Kidney (tissue), 22 donors: ENCODE results near the gene KDM4C. TPM values are rescaled to one million over a fixed set of nuclear protein-coding genes. Genes with fewer than 3 reads are reported as not detected.

Experiments used
- DNase-seq, 5 donors: peaks; one replicate each; pipeline ENCODE4 v3.0.0-alpha.2; 2013 to 2020
- FAIRE-seq: peaks from 2 replicates; lab custom pipeline; 2012; peaks lifted over from hg19 to GRCh38; lab: Jason Lieb, UNC
- H3K27ac ChIP-seq, 2 donors: one replicate each; pipeline ENCODE4 v1.7.0; 2013; ENCODE audit warnings: low read depth in 2 of 2, low read length in 2 of 2, inconsistent platforms in 1 of 2
- H3K27me3 ChIP-seq: one replicate; pipeline ENCODE4 v1.7.1; 2013; ENCODE audit warnings: low read length, inconsistent platforms; ENCODE audit not compliant: control insufficient read depth, insufficient read depth
- H3K36me3 ChIP-seq, 3 donors: one replicate each; pipeline versions ENCODE4 v1.7.0 to v1.7.1; 2013; ENCODE audit warnings: low read length in 3 of 3, control low read depth in 1 of 3, inconsistent platforms in 1 of 3; ENCODE audit not compliant: insufficient read depth in 3 of 3, control insufficient read depth in 2 of 3
- H3K4me1 ChIP-seq, 3 donors: one replicate each; pipeline versions ENCODE4 v1.7.0 to v1.7.1; 2013; ENCODE audit warnings: low read length in 3 of 3, inconsistent platforms in 1 of 3, low read depth in 1 of 3; ENCODE audit not compliant: control insufficient read depth in 2 of 3, insufficient read depth in 2 of 3
- H3K4me3 ChIP-seq, 3 donors: one replicate each; pipeline versions ENCODE4 v1.7.0 to v1.8.1; 2013; ENCODE audit warnings: low read length in 3 of 3, control low read depth in 1 of 3, inconsistent platforms in 1 of 3
- H3K9ac ChIP-seq, 3 donors: one replicate each; pipeline versions ENCODE4 v1.7.0 to v1.7.1; 2013; ENCODE audit warnings: low read length in 3 of 3, control low read depth in 1 of 3, inconsistent platforms in 1 of 3
- H3K9me3 ChIP-seq, 3 donors: one replicate each; pipeline versions ENCODE4 v1.7.0 to v1.7.1; 2013; ENCODE audit warnings: low read length in 3 of 3, control low read depth in 1 of 3, inconsistent platforms in 1 of 3; ENCODE audit not compliant: control insufficient read depth in 2 of 3, insufficient read depth in 1 of 3
- intact Hi-C: fragments of 100-400 bp; cut with DNase I; formaldehyde crosslinking; loops from one replicate; pipeline ENCODE4 v1.11.1; 2022
- long read RNA-seq, 10 donors: library from polyadenylated mRNA in 1 of 10; unstranded in 1 of 10; transcript quantifications; one replicate each; pipeline ENCODE4 v2.0.0 and lab custom pipeline, GENCODE V29; 2021 to 2026
- polyA plus RNA-seq: library from polyadenylated mRNA; stranded (reverse); fragments of 350-450 nt; fragmentation: Illumina TruSeq; extraction: RNeasy Lipid Tissue Mini Kit (QIAGEN cat#74804); gene quantifications from one replicate; pipeline ENCODE4 v1.2.3, GENCODE V29; 2014; ENCODE audit warnings: low read depth, low replicate concordance; ENCODE audit not compliant: insufficient read depth
- total RNA-seq: library from RNA; stranded (reverse); fragmentation: NEBNext Ultra II Directional; extraction: Animal tissue kit (Norgen Biotek cat#: 25700); gene quantifications from one replicate; pipeline ENCODE4 v1.2.1, GENCODE V29; 2021
- TF ChIP-seq, protein P1 (sequence below): IDR thresholded peaks from 3 replicates; pipeline ENCODE4 v1.5.1; 2012; ENCODE audit warnings: mild to moderate bottlenecking, moderate library complexity, borderline replicate concordance; ENCODE audit not compliant: insufficient read depth; ENCODE audit errors: extremely low read depth
- donor health status: control.
- donor health status: control.
- donor health status: control.
- donor health status: control.
- donor health status: control.
- donor health status: DM: yes; HTN: yes; CAD: no.
- donor health status: Normal renal cell carcinoma (clear cell type).

KDM4C gene
- total RNA-seq (47.1 TPM), polyA plus RNA-seq (7.1 TPM)
- long read RNA-seq, donor 1, full-length matches to known transcripts = 1 of 1 reads
- long read RNA-seq, donor 1, partial matches to known transcripts = 0 of 1 reads
- long read RNA-seq, donor 1, other reads (novel, unspliced or antisense) = 0 of 1 reads
- long read RNA-seq, donor 2, full-length matches to known transcripts = 2 of 2 reads
- long read RNA-seq, donor 2, partial matches to known transcripts = 0 of 2 reads
- long read RNA-seq, donor 2, other reads (novel, unspliced or antisense) = 0 of 2 reads
- long read RNA-seq, donor 3, partial matches to known transcripts = 0 of 1 reads
- long read RNA-seq, donor 3, other reads (novel, unspliced or antisense) = 0 of 1 reads
- long read RNA-seq, donor 4, full-length matches to known transcripts = 1 of 1 reads
- long read RNA-seq, donor 4, partial matches to known transcripts = 0 of 1 reads
- long read RNA-seq, donor 4, other reads (novel, unspliced or antisense) = 0 of 1 reads
- long read RNA-seq, donor 5 = 0 reads
- long read RNA-seq, donor 6 = 0 reads
- long read RNA-seq, donor 7, full-length matches to known transcripts = 8 of 26 reads
- long read RNA-seq, donor 7, partial matches to known transcripts = 5 of 26 reads
- long read RNA-seq, donor 7, other reads (novel, unspliced or antisense) = 13 of 26 reads
- long read RNA-seq, donor 8 = 0 reads
- long read RNA-seq, donor 9, full-length matches to known transcripts = 1 of 1 reads
- long read RNA-seq, donor 9, partial matches to known transcripts = 0 of 1 reads
- long read RNA-seq, donor 9, other reads (novel, unspliced or antisense) = 0 of 1 reads
- long read RNA-seq, donor 10, partial matches to known transcripts = 0 of 1 reads
- long read RNA-seq, donor 10, other reads (novel, unspliced or antisense) = 0 of 1 reads

DNA sequence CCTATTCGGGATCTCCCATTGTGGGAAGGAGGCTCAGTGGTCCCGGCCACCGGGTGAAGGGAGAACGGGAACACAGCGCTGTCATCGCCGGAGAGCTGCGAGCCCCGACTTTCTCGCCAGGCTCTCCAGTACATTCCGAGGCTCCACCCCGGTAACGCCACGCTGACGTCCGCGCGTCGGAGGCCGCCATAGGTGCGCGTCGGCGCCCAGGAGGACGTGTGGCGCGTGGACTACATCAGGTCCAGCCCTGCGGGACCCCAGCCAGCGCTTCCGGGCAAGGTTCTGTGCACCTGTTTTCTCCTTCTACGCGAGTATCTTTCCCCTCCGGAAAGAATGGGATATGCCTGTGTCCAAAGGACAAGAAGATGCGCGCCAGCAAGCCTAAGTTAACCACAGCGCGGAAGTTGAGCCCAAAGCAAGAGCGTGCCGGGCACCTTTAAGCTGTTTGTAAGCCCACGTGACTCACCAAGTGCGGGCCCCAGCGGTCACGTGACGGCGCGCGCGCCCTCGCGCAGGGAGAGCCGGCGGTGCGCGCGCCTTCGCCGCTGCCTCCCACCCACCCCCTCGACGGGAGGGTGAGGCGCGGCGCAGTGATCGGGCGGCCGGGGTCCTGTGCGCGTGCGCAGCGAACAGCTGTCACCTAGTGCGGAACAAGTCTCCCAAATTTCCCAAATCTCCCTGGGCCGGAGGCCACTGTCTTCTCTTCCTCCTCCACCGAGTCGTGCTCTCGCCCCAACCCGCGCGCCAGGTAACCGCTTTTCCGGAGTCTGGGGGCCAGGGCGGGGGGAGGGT, at the start of gene KDM4C:
Gene KDM4C (plus strand): TSS at position 518 of the 792 bp plus-strand sequence. CDS start 35,016 bp downstream, outside the sequence.
- Histone ChIP-seq H3K27ac (peak within 1 kb of the TSS; percentile 99), H3K36me3 (no peaks in the 10 kb centered on the region), H3K4me1 (peaks cover 0 to 2% (median 0%) of the 10 kb centered on the region in 3 donors), H3K4me3 (peak within 1 kb of the TSS; percentile 92 to 97 (median 95)), H3K9ac (peak within 1 kb of the TSS; percentile 85 to 99 (median 96)), H3K27me3 (no peaks in the 10 kb centered on the region), H3K9me3 (no peaks in the 10 kb centered on the region)
- DNase-seq = peak; percentile 95 to 99 (median 97)
- TF ChIP-seq, protein P1, sequence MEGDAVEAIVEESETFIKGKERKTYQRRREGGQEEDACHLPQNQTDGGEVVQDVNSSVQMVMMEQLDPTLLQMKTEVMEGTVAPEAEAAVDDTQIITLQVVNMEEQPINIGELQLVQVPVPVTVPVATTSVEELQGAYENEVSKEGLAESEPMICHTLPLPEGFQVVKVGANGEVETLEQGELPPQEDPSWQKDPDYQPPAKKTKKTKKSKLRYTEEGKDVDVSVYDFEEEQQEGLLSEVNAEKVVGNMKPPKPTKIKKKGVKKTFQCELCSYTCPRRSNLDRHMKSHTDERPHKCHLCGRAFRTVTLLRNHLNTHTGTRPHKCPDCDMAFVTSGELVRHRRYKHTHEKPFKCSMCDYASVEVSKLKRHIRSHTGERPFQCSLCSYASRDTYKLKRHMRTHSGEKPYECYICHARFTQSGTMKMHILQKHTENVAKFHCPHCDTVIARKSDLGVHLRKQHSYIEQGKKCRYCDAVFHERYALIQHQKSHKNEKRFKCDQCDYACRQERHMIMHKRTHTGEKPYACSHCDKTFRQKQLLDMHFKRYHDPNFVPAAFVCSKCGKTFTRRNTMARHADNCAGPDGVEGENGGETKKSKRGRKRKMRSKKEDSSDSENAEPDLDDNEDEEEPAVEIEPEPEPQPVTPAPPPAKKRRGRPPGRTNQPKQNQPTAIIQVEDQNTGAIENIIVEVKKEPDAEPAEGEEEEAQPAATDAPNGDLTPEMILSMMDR = no peak
- FAIRE-seq = no peak
- intact Hi-C loops = no loop called here

DNA sequence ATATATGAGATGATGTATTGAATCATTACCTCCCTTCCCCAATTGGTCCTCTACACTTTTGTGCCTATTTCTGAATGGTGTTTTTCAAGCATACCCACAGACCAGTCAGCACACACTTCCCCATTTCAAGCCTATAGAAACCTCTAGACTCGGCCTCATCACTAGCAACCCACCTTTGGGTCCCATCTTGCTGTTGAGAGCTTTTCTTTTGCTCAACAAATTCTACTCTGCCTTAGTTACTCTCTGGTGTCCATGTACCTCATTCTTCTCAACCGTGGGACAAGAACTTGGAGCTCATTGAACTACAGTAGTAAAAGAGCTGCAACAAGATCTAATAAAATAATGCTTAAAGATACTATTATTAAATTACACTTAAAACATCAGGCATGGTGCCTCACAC, 49.0 kb upstream of the KDM4C start:
- TF ChIP-seq, protein P1 = no peak
- FAIRE-seq (no peak), DNase-seq (peak in 1 of 5 donors; percentile 13)
- peaks cover 0 to 4% (median 0%) of the 10 kb centered on the region in 3 donors for H3K4me1 ChIP-seq
- no peak overlapping the region for H3K27ac ChIP-seq
- peaks cover 0 to 2% (median 0%) of the 10 kb centered on the region in 3 donors for H3K9me3 ChIP-seq
- H3K4me3 ChIP-seq = no peak overlapping the region
- no peak overlapping the region for H3K9ac ChIP-seq
- no peaks in the 10 kb centered on the region for H3K27me3 ChIP-seq
- no peaks in the 10 kb centered on the region for H3K36me3 ChIP-seq
- intact Hi-C loops = no loop called here

DNA sequence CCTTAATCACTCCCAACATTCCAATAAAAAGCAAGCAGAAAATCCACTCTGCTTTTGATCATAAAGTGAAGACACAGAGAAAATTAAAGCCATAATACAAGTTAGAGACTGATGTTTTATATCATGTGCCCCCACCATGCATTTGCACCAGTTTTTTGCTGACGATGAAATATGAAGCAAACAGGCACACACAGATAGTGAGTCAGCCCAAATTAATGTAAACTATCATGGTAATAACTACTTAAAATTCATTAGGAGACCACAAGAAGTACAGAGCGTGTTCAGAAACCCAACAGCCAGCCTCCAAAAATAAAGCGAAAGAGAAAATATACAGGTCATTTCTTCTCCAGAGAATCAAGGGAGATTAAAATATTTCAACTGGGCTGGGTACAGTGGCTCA, 46.4 kb upstream of the KDM4C start:
- intact Hi-C loops = no loop called here
- FAIRE-seq (no peak), DNase-seq (no peak)
- Histone ChIP-seq H3K9me3 (peaks cover 0 to 2% (median 0%) of the 10 kb centered on the region in 3 donors), H3K9ac (no peak overlapping the region), H3K27ac (no peak overlapping the region), H3K4me1 (peaks cover 0 to 2% (median 0%) of the 10 kb centered on the region in 3 donors), H3K4me3 (no peak overlapping the region), H3K27me3 (no peaks in the 10 kb centered on the region), H3K36me3 (no peaks in the 10 kb centered on the region)
- TF ChIP-seq, protein P1 = no peak
